GM23338 (cell line): ENCODE results near the gene TSC22D3. TPM values are rescaled to one million over a fixed set of nuclear protein-coding genes. Genes with fewer than 3 reads are reported as not detected.

Experiments used
- ATAC-seq: fragments of 200-7000 bp; cut with Tn5 transposase; 3 replicates; pipeline ENCODE4 v1.9.1; 2020
- DNase-seq: peaks from one replicate; pipeline ENCODE4 v3.0.0-alpha.2; 2015; ENCODE audit warnings: low spot score
- H2AFZ ChIP-seq: fragments of 200-600 bp; sonication (generic); 2 replicates; pipeline ENCODE4 v1.8.0; 2016; ENCODE audit warnings: antibody characterized with exemption, mild to moderate bottlenecking, moderate library complexity
- H3F3A ChIP-seq: fragments of 200-600 bp; sonication (generic); replicated peaks from 2 replicates; pipeline ENCODE4 v1.8.0; 2017; ENCODE audit warnings: antibody characterized with exemption, mixed run types, low read depth
- H3K27ac ChIP-seq: fragments of 200-600 bp; sonication (generic); 2 replicates; pipeline ENCODE4 v1.6.1; 2016; ENCODE audit warnings: low read depth
- H3K27me3 ChIP-seq: fragments of 200-600 bp; sonication (generic); 2 replicates; pipeline ENCODE4 v1.8.0; 2016; ENCODE audit warnings: mild to moderate bottlenecking, mixed run types, moderate library complexity; ENCODE audit not compliant: insufficient read depth
- H3K36me3 ChIP-seq: fragments of 200-600 bp; sonication (generic); 2 replicates; pipeline ENCODE4 v1.8.0; 2016; ENCODE audit warnings: mild to moderate bottlenecking; ENCODE audit not compliant: insufficient read depth
- H3K4me1 ChIP-seq: fragments of 200-600 bp; sonication (generic); 2 replicates; pipeline ENCODE4 v1.8.0; 2016; ENCODE audit warnings: mild to moderate bottlenecking, moderate library complexity; ENCODE audit not compliant: insufficient read depth
- H3K4me2 ChIP-seq: fragments of 200-600 bp; sonication (generic); 2 replicates; pipeline ENCODE4 v1.7.1; 2017; ENCODE audit warnings: mixed run types
- H3K4me3 ChIP-seq: fragments of 200-600 bp; sonication (generic); 2 replicates; pipeline ENCODE4 v1.6.1; 2016; ENCODE audit warnings: mixed run types
- H3K79me2 ChIP-seq: fragments of 200-600 bp; sonication (generic); replicated peaks from 2 replicates; pipeline ENCODE4 v1.8.0; 2017; ENCODE audit warnings: mild to moderate bottlenecking; ENCODE audit not compliant: insufficient read depth
- H3K9me2 ChIP-seq: fragments of 200-600 bp; sonication (generic); 2 replicates; pipeline ENCODE4 v1.8.0; 2017; ENCODE audit not compliant: insufficient read depth
- H4K20me1 ChIP-seq: fragments of 200-600 bp; sonication (generic); replicated peaks from 2 replicates; pipeline ENCODE4 v1.8.0; 2017; ENCODE audit warnings: mild to moderate bottlenecking; ENCODE audit not compliant: insufficient read depth
- H3K27ac Mint-ChIP-seq: 2 replicates; pipeline ENCODE4 v1.8.0; 2020; ENCODE audit warnings: inconsistent platforms, mild to moderate bottlenecking, moderate library complexity, mixed read lengths
- H3K27me3 Mint-ChIP-seq: 3 replicates; pipeline ENCODE4 v1.8.0; 2022; ENCODE audit warnings: low read depth, mild to moderate bottlenecking, moderate library complexity, mixed read lengths, inconsistent platforms; ENCODE audit not compliant: insufficient read depth, poor library complexity
- H3K36me3 Mint-ChIP-seq: 3 replicates; pipeline ENCODE4 v1.8.0; 2021; ENCODE audit warnings: low read depth, mild to moderate bottlenecking, inconsistent platforms, moderate library complexity, mixed read lengths
- H3K4me1 Mint-ChIP-seq: 3 replicates; pipeline ENCODE4 v1.8.0; 2020; ENCODE audit warnings: mild to moderate bottlenecking, inconsistent platforms, mixed read lengths
- H3K4me3 Mint-ChIP-seq: 3 replicates; pipeline ENCODE4 v1.8.0; 2021; ENCODE audit warnings: moderate library complexity, mild to moderate bottlenecking, inconsistent platforms, mixed read lengths
- H3K9me3 Mint-ChIP-seq: 3 replicates; pipeline ENCODE4 v1.8.0; 2020; ENCODE audit warnings: moderate library complexity, mild to moderate bottlenecking, inconsistent platforms, mixed read lengths
- CREB1 ChIP-seq: fragments of 250-450 bp; sonication (Bioruptor Pico); IDR thresholded peaks from 2 replicates; pipeline ENCODE4 v1.5.0; 2020; ENCODE audit warnings: low read depth, mild to moderate bottlenecking, moderate library complexity
- ETS1 ChIP-seq: IDR thresholded peaks from 2 replicates; pipeline ENCODE4 v1.6.1; 2016; ENCODE audit warnings: antibody characterized with exemption
- EZH2 ChIP-seq: fragments of 200-600 bp; sonication (generic); IDR thresholded peaks from one replicate; pipeline ENCODE4 v1.8.0; 2017; ENCODE audit warnings: antibody characterized with exemption, mild to moderate bottlenecking, low read depth; ENCODE audit not compliant: unreplicated experiment
- EZH2phosphoT487 ChIP-seq: fragments of 200-600 bp; sonication (generic); IDR thresholded peaks from one replicate; pipeline ENCODE4 v1.8.1; 2018; ENCODE audit warnings: antibody characterized with exemption; ENCODE audit not compliant: unreplicated experiment
- JUNB ChIP-seq: IDR thresholded peaks from one replicate; pipeline ENCODE4 v1.6.1; 2016; ENCODE audit warnings: antibody characterized with exemption; ENCODE audit not compliant: unreplicated experiment
- NANOG ChIP-seq: IDR thresholded peaks from 2 replicates; pipeline ENCODE4 v1.6.1; 2016; ENCODE audit warnings: antibody characterized with exemption, borderline replicate concordance
- POLR2AphosphoS5 ChIP-seq: IDR thresholded peaks from 2 replicates; pipeline ENCODE4 v1.6.1; 2016; ENCODE audit warnings: antibody characterized with exemption, low read depth
- STAT1 ChIP-seq: IDR thresholded peaks from one replicate; pipeline ENCODE4 v1.6.1; 2016; ENCODE audit warnings: antibody characterized with exemption; ENCODE audit not compliant: unreplicated experiment
- ZNF114 ChIP-seq: fragments of 250-450 bp; sonication (Bioruptor Pico); IDR thresholded peaks from 2 replicates; pipeline ENCODE4 v1.5.0; 2020; ENCODE audit warnings: mild to moderate bottlenecking, moderate library complexity
- ZNF331 ChIP-seq: fragments of 250-450 bp; sonication (Bioruptor Pico); IDR thresholded peaks from 2 replicates; pipeline ENCODE4 v1.5.0; 2020; ENCODE audit warnings: low read depth, mild to moderate bottlenecking, moderate library complexity
- polyA plus RNA-seq: library from polyadenylated mRNA; unstranded; fragments of >200 nt; fragmentation: Nextera tagmentation; extraction: Ambion mirVana; gene quantifications from 2 replicates; pipeline ENCODE4 v1.2.1, GENCODE V29; 2016
- total RNA-seq: library from RNA; depleted of rRNA; stranded (reverse); fragments of >200 nt; shearing (Covaris generic); gene quantifications from 2 replicates; pipeline ENCODE4 v1.2.3, GENCODE V29; 2014
- TF ChIP-seq, protein P1 (sequence below): fragments of 250-450 bp; sonication (Bioruptor Pico); IDR thresholded peaks from 2 replicates; pipeline ENCODE4 v1.5.0; 2020; ENCODE audit warnings: mild to moderate bottlenecking, moderate library complexity
- TF ChIP-seq, protein P2 (sequence below): IDR thresholded peaks from one replicate; pipeline ENCODE4 v1.6.1; 2018; ENCODE audit warnings: antibody characterized with exemption; ENCODE audit not compliant: unreplicated experiment
- TF ChIP-seq, protein P3 (sequence below), 2 experiments: fragments of 200-600 bp in 1 of 2; sonication (generic) in 1 of 2; conservative IDR thresholded peaks; 2 replicates each; pipeline versions ENCODE4 v1.5.1 to v1.6.1; 2016 to 2017; ENCODE audit warnings: antibody characterized with exemption in 2 of 2, low read depth in 2 of 2, mild to moderate bottlenecking in 2 of 2, moderate library complexity in 1 of 2

The TSC22D3 gene
- total and polyA plus RNA-seq, 2 experiments from 2014 or later, result 12.6 to 20.0 TPM

DNA sequence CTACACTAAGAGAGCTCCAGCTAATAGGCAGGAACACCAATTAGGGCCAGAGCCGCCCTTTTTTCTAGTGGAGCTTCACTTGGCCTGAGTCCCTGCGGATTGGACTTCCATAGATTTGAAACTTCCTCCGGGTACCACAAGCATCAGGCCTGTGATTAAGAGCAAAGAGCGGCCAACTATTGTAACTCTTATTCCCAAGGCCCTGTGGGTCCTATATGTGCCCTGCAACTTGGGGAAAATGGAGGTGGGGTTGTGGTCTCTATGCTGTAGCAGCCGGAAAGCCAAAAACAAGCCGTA lies 1.9 kb upstream of the TSC22D3 start, which contains the start of gene NCBP2L:
Gene NCBP2L, plus strand, starts transcription at position 198 of the 297 bp plus-strand sequence. CDS start 16,488 bp downstream, outside the sequence.
- peaks cover 21% of the 10 kb centered on the region for H3K4me1 ChIP-seq
- DNase-seq (no peak), ATAC-seq (no peak)
- Mint-ChIP-seq H3K4me3 (peak within 1 kb of the TSS; percentile 71), H3K9me3 (no peaks in the 10 kb centered on the region), H3K27me3 (peaks cover 30% of the 10 kb centered on the region), H3K4me1 (peaks cover 23% of the 10 kb centered on the region), H3K36me3 (no peaks in the 10 kb centered on the region), H3K27ac (no peak within 1 kb of the TSS)
- no peak within 1 kb of the TSS for H3K27ac ChIP-seq
- H3K27me3 ChIP-seq, result peaks cover 37% of the 10 kb centered on the region
- H3K9me2 ChIP-seq, result no peaks in the 10 kb centered on the region
- no peaks in the 10 kb centered on the region for H3F3A ChIP-seq
- no peak for TF ChIP-seq ZNF331 (CRISPR knock-in tag)
- TF ChIP-seq CREB1, result no peak
- no peak for TF ChIP-seq POLR2AphosphoS5
- no peak for TF ChIP-seq NANOG
- TF ChIP-seq ETS1, result no peak
- TF ChIP-seq STAT1, result no peak
- TF ChIP-seq, protein P1, sequence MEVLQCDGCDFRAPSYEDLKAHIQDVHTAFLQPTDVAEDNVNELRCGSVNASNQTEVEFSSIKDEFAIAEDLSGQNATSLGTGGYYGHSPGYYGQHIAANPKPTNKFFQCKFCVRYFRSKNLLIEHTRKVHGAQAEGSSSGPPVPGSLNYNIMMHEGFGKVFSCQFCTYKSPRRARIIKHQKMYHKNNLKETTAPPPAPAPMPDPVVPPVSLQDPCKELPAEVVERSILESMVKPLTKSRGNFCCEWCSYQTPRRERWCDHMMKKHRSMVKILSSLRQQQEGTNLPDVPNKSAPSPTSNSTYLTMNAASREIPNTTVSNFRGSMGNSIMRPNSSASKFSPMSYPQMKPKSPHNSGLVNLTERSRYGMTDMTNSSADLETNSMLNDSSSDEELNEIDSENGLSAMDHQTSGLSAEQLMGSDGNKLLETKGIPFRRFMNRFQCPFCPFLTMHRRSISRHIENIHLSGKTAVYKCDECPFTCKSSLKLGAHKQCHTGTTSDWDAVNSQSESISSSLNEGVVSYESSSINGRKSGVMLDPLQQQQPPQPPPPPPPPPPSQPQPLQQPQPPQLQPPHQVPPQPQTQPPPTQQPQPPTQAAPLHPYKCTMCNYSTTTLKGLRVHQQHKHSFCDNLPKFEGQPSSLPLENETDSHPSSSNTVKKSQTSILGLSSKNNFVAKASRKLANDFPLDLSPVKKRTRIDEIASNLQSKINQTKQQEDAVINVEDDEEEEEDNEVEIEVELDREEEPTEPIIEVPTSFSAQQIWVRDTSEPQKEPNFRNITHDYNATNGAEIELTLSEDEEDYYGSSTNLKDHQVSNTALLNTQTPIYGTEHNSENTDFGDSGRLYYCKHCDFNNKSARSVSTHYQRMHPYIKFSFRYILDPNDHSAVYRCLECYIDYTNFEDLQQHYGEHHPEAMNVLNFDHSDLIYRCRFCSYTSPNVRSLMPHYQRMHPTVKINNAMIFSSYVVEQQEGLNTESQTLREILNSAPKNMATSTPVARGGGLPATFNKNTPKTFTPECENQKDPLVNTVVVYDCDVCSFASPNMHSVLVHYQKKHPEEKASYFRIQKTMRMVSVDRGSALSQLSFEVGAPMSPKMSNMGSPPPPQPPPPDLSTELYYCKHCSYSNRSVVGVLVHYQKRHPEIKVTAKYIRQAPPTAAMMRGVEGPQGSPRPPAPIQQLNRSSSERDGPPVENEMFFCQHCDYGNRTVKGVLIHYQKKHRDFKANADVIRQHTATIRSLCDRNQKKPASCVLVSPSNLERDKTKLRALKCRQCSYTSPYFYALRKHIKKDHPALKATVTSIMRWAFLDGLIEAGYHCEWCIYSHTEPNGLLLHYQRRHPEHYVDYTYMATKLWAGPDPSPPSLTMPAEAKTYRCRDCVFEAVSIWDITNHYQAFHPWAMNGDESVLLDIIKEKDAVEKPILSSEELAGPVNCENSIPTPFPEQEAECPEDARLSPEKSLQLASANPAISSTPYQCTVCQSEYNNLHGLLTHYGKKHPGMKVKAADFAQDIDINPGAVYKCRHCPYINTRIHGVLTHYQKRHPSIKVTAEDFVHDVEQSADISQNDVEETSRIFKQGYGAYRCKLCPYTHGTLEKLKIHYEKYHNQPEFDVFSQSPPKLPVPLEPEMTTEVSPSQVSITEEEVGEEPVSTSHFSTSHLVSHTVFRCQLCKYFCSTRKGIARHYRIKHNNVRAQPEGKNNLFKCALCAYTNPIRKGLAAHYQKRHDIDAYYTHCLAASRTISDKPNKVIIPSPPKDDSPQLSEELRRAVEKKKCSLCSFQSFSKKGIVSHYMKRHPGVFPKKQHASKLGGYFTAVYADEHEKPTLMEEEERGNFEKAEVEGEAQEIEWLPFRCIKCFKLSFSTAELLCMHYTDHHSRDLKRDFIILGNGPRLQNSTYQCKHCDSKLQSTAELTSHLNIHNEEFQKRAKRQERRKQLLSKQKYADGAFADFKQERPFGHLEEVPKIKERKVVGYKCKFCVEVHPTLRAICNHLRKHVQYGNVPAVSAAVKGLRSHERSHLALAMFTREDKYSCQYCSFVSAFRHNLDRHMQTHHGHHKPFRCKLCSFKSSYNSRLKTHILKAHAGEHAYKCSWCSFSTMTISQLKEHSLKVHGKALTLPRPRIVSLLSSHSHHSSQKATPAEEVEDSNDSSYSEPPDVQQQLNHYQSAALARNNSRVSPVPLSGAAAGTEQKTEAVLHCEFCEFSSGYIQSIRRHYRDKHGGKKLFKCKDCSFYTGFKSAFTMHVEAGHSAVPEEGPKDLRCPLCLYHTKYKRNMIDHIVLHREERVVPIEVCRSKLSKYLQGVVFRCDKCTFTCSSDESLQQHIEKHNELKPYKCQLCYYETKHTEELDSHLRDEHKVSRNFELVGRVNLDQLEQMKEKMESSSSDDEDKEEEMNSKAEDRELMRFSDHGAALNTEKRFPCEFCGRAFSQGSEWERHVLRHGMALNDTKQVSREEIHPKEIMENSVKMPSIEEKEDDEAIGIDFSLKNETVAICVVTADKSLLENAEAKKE (CRISPR knock-in tag), result no peak
- no peak for TF ChIP-seq ZNF114
- no peak for TF ChIP-seq JUNB
- no peak for TF ChIP-seq EZH2
- TF ChIP-seq, protein P2, sequence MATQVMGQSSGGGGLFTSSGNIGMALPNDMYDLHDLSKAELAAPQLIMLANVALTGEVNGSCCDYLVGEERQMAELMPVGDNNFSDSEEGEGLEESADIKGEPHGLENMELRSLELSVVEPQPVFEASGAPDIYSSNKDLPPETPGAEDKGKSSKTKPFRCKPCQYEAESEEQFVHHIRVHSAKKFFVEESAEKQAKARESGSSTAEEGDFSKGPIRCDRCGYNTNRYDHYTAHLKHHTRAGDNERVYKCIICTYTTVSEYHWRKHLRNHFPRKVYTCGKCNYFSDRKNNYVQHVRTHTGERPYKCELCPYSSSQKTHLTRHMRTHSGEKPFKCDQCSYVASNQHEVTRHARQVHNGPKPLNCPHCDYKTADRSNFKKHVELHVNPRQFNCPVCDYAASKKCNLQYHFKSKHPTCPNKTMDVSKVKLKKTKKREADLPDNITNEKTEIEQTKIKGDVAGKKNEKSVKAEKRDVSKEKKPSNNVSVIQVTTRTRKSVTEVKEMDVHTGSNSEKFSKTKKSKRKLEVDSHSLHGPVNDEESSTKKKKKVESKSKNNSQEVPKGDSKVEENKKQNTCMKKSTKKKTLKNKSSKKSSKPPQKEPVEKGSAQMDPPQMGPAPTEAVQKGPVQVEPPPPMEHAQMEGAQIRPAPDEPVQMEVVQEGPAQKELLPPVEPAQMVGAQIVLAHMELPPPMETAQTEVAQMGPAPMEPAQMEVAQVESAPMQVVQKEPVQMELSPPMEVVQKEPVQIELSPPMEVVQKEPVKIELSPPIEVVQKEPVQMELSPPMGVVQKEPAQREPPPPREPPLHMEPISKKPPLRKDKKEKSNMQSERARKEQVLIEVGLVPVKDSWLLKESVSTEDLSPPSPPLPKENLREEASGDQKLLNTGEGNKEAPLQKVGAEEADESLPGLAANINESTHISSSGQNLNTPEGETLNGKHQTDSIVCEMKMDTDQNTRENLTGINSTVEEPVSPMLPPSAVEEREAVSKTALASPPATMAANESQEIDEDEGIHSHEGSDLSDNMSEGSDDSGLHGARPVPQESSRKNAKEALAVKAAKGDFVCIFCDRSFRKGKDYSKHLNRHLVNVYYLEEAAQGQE, result no peak
- TF ChIP-seq, protein P3, sequence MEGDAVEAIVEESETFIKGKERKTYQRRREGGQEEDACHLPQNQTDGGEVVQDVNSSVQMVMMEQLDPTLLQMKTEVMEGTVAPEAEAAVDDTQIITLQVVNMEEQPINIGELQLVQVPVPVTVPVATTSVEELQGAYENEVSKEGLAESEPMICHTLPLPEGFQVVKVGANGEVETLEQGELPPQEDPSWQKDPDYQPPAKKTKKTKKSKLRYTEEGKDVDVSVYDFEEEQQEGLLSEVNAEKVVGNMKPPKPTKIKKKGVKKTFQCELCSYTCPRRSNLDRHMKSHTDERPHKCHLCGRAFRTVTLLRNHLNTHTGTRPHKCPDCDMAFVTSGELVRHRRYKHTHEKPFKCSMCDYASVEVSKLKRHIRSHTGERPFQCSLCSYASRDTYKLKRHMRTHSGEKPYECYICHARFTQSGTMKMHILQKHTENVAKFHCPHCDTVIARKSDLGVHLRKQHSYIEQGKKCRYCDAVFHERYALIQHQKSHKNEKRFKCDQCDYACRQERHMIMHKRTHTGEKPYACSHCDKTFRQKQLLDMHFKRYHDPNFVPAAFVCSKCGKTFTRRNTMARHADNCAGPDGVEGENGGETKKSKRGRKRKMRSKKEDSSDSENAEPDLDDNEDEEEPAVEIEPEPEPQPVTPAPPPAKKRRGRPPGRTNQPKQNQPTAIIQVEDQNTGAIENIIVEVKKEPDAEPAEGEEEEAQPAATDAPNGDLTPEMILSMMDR (conservative IDR thresholded peaks at IDR 0.05; ENCODE audit: low read depth in 2 of 2), result no peak
- TF ChIP-seq EZH2phosphoT487, result no peak
- H2AFZ ChIP-seq, result no peak within 1 kb of the TSS; the same call in 1 of the 2 replicates
- no peaks in the 10 kb centered on the region for H3K36me3 ChIP-seq
- H3K4me2 ChIP-seq, result peak within 1 kb of the TSS; percentile 83
- no peaks in the 10 kb centered on the region for H4K20me1 ChIP-seq
- no peaks in the 10 kb centered on the region for H3K79me2 ChIP-seq
- peak within 1 kb of the TSS; percentile 60 for H3K4me3 ChIP-seq
